IMR-90 (cell line): ENCODE data around the gene KATNB1. TPM values are rescaled to one million over a fixed set of nuclear protein-coding genes. Genes with fewer than 3 reads are reported as not detected.

Source experiments
- ATAC-seq: fragments of 200-7000 bp; cut with Tn5 transposase; 2 replicates; pipeline ENCODE4 v1.9.1; 2020; ENCODE audit warnings: low read depth, mild to moderate bottlenecking, moderate library complexity
- BruUV-seq: library from RNA; stranded (reverse); fragments of 400-500 nt; replicated peaks from 2 replicates; lab custom pipeline; 2021; lab: Mats Ljungman, UMichigan
- CTCF ChIA-PET: fragments of 300-600 bp; formaldehyde crosslinking; extraction: SDS; loops from one replicate; lab custom pipeline; 2021; ENCODE audit warnings: antibody characterized with exemption; lab: Yijun Ruan, JAX
- POLR2A ChIA-PET: fragments of 300-600 bp; sonication (Branson Sonifier 250); formaldehyde crosslinking; loops from one replicate; lab custom pipeline; 2022; ENCODE audit warnings: antibody characterized with exemption; ENCODE audit not compliant: unreplicated experiment; lab: Charles Lee
- DNase-seq: peaks from one replicate; pipeline ENCODE4 v3.0.0; 2013
- H2AFZ ChIP-seq: replicated peaks from 2 replicates; pipeline ENCODE3; 2013; ENCODE audit warnings: low read length, mild to moderate bottlenecking; ENCODE audit not compliant: poor library complexity
- H2AK5ac ChIP-seq: 2 replicates; pipeline ENCODE4 v1.6.1; 2013; ENCODE audit warnings: low read depth, low read length, inconsistent platforms
- H2AK9ac ChIP-seq: replicated peaks from 2 replicates; pipeline ENCODE3; 2013; ENCODE audit warnings: mild to moderate bottlenecking, low read depth, low read length, moderate library complexity; ENCODE audit not compliant: poor library complexity
- H2BK120ac ChIP-seq: 2 replicates; pipeline ENCODE4 v1.6.1; 2013; ENCODE audit warnings: low read depth, low read length, inconsistent platforms
- H2BK15ac ChIP-seq: 3 replicates; pipeline ENCODE4 v1.6.1; 2013; ENCODE audit warnings: low read depth, low read length, inconsistent platforms
- H2BK20ac ChIP-seq: 2 replicates; pipeline ENCODE4 v1.6.1; 2013; ENCODE audit warnings: low read depth, mild to moderate bottlenecking, inconsistent platforms, low read length, moderate library complexity
- H2BK5ac ChIP-seq: 2 replicates; pipeline ENCODE4 v1.6.1; 2013; ENCODE audit warnings: mild to moderate bottlenecking, low read depth, low read length, inconsistent platforms; ENCODE audit not compliant: poor library complexity, severe bottlenecking
- H3K14ac ChIP-seq: replicated peaks from 2 replicates; pipeline ENCODE4 v1.6.1; 2013; ENCODE audit warnings: low read depth, low read length, inconsistent platforms
- H3K18ac ChIP-seq: 2 replicates; pipeline ENCODE4 v1.6.1; 2013; ENCODE audit warnings: low read depth, low read length, control low read depth
- H3K23ac ChIP-seq: 2 replicates; pipeline ENCODE4 v1.6.1; 2013; ENCODE audit warnings: low read depth, low read length, inconsistent platforms
- H3K27ac ChIP-seq: 2 replicates; pipeline ENCODE4 v1.5.1; 2013; ENCODE audit warnings: mild to moderate bottlenecking, control low read depth, low read length; ENCODE audit not compliant: insufficient read depth
- H3K27me3 ChIP-seq: 2 replicates; pipeline ENCODE4 v1.6.1; 2013; ENCODE audit warnings: low read length; ENCODE audit not compliant: control insufficient read depth, insufficient read depth
- H3K36me3 ChIP-seq: 2 replicates; pipeline ENCODE4 v1.6.1; 2013; ENCODE audit warnings: low read length, mixed read lengths; ENCODE audit not compliant: control insufficient read depth, insufficient read depth
- H3K4ac ChIP-seq: 2 replicates; pipeline ENCODE4 v1.6.1; 2013; ENCODE audit warnings: low read depth, low read length, inconsistent platforms
- H3K4me1 ChIP-seq: 2 replicates; pipeline ENCODE4 v1.6.1; 2013; ENCODE audit warnings: low read length, mixed read lengths; ENCODE audit not compliant: control insufficient read depth, insufficient read depth
- H3K4me2 ChIP-seq: 2 replicates; pipeline ENCODE4 v1.6.1; 2013; ENCODE audit warnings: low read depth, mild to moderate bottlenecking, control low read depth, low read length, moderate library complexity
- H3K4me3 ChIP-seq: 2 replicates; pipeline ENCODE4 v1.5.1; 2013; ENCODE audit warnings: low read depth, mild to moderate bottlenecking, control low read depth, low read length, moderate library complexity; ENCODE audit not compliant: insufficient read depth
- H3K56ac ChIP-seq: 2 replicates; pipeline ENCODE4 v1.6.1; 2013; ENCODE audit warnings: low read length, inconsistent platforms; ENCODE audit not compliant: insufficient read depth; ENCODE audit errors: extremely low read depth
- H3K79me1 ChIP-seq, 2 experiments: 2 replicates each; pipeline ENCODE4 v1.6.1; 2013; ENCODE audit warnings: low read length in 2 of 2, inconsistent platforms in 1 of 2, low read depth in 1 of 2
- H3K9ac ChIP-seq: 2 replicates; pipeline ENCODE4 v1.6.1; 2013; ENCODE audit warnings: low read depth, low read length, control low read depth
- H3K9me1 ChIP-seq: 2 replicates; pipeline ENCODE4 v1.6.1; 2013; ENCODE audit warnings: low read length, inconsistent platforms; ENCODE audit not compliant: insufficient read depth
- H3K9me3 ChIP-seq: 2 replicates; pipeline ENCODE4 v1.6.1; 2013; ENCODE audit warnings: low read length; ENCODE audit not compliant: control insufficient read depth, insufficient read depth
- H4K20me1 ChIP-seq: 2 replicates; pipeline ENCODE4 v1.6.1; 2013; ENCODE audit warnings: low read length, inconsistent platforms; ENCODE audit not compliant: insufficient read depth
- H4K5ac ChIP-seq: 2 replicates; pipeline ENCODE4 v1.6.1; 2013; ENCODE audit warnings: mild to moderate bottlenecking, low read depth, low read length, control low read depth
- H4K8ac ChIP-seq, 2 experiments: 2 replicates each; pipeline ENCODE4 v1.6.1; 2013; ENCODE audit warnings: low read depth in 2 of 2, low read length in 2 of 2, control low read depth in 1 of 2, inconsistent platforms in 1 of 2
- H4K91ac ChIP-seq: 2 replicates; pipeline ENCODE4 v1.6.1; 2013; ENCODE audit warnings: low read depth, low read length, inconsistent platforms; ENCODE audit not compliant: insufficient read depth
- BHLHE40 ChIP-seq: fragments of 150-350 bp; IDR thresholded peaks from 2 replicates; pipeline ENCODE4 v1.6.1; 2016; ENCODE audit warnings: mild to moderate bottlenecking, low read depth, low read length
- MAZ ChIP-seq: IDR thresholded peaks from 2 replicates; pipeline ENCODE4 v1.6.1; 2012; ENCODE audit warnings: low read depth, mild to moderate bottlenecking, low read length, improper control_type of control experiment, moderate library complexity, borderline replicate concordance
- NFE2L2 ChIP-seq: fragments of 150-350 bp; IDR thresholded peaks from 2 replicates; pipeline ENCODE4 v1.6.1; 2016; ENCODE audit warnings: low read depth, mild to moderate bottlenecking, low read length
- RCOR1 ChIP-seq: IDR thresholded peaks from 2 replicates; pipeline ENCODE4 v1.6.1; 2012; ENCODE audit warnings: mild to moderate bottlenecking, low read length, improper control_type of control experiment; ENCODE audit not compliant: insufficient replicate concordance
- RFX5 ChIP-seq: IDR thresholded peaks from 2 replicates; pipeline ENCODE4 v1.8.0; 2012; ENCODE audit warnings: low read depth, mild to moderate bottlenecking, low read length, moderate library complexity
- WGBS, 2 experiments: methylation state at CpG; one replicate each; pipeline versions ENCODE4 v1.1.5 to v1.1.7; 2013; ENCODE audit warnings: missing lambda C conversion rate in 2 of 2; ENCODE audit not compliant: insufficient read length in 1 of 2; ENCODE audit errors: extremely low coverage in 2 of 2; 5-methylcytosine and 5-hydroxymethylcytosine counted together
- dilution Hi-C: fragments of 300-500 bp; cut with HindIII; formaldehyde crosslinking; loops from one replicate; pipeline ENCODE4 v1.14.3; 2018; ENCODE audit warnings: low sequenced_read_pairs; ENCODE audit not compliant: unreplicated experiment
- in situ Hi-C: fragments of 300-500 bp; cut with MboI; formaldehyde crosslinking; loops from 3 replicates; pipeline ENCODE4 v1.14.3; 2019; ENCODE audit warnings: low sequenced_read_pairs, inconsistent platforms, mixed read lengths
- intact Hi-C: fragments of 100-400 bp; cut with micrococcal nuclease; formaldehyde crosslinking; loops from 2 replicates; pipeline ENCODE4 v1.10.0; 2022
- polyA plus RNA-seq, 3 experiments: library from polyadenylated mRNA; depleted of rRNA; stranded (reverse); fragments of >200 nt; gene quantifications; 2 replicates each; pipeline ENCODE4 v1.2.3, GENCODE V29; 2012; ENCODE audit warnings: low replicate concordance in 1 of 3
- total RNA-seq: library from RNA; depleted of rRNA; stranded (reverse); fragments of >200 nt; gene quantifications from 2 replicates; pipeline ENCODE4 v1.2.3, GENCODE V29; 2012
- TF ChIP-seq, protein P1 (sequence below): conservative IDR thresholded peaks from 2 replicates; pipeline ENCODE4 v1.5.1; 2012; ENCODE audit warnings: mild to moderate bottlenecking, low read depth, low read length, improper control_type of control experiment

Gene KATNB1
- total and polyA plus RNA-seq, 2 of the 4 experiments (the other 2 are of a cell fraction), result 10.9 to 23.5 TPM

DNA sequence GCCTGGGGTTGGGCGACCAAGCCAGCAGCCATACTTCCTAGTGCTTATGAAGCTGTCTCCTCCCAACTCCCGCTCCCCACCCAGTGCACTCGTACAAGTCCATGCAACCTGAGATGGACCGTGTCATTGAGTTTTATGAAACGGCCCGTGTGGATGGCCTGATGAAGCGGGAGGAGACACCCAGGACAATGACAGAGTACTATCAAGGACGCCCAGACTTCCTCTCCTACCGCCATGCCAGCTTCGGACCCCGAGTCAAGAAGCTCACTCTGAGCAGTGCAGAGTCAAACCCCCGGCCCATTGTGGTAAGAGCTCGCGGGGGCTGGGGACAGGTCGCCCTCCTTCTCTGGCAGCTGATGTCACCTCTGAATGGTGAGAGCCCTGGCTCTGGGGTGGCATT lies 11.0 kb upstream of the KATNB1 start:
- dilution Hi-C loops, result no loop called here
- Histone ChIP-seq H4K8ac (no peak overlapping the region), H3K9me3 (no peaks in the 10 kb centered on the region), H2BK15ac (no peak overlapping the region), H4K91ac (no peak overlapping the region), H3K36me3 (no peaks in the 10 kb centered on the region), H2BK5ac (no peak overlapping the region), H2AK9ac (no peak overlapping the region), H2AFZ (no peak overlapping the region), H3K4ac (no peak overlapping the region), H3K4me3 (no peak overlapping the region), H3K56ac (no peak overlapping the region), H4K20me1 (no peaks in the 10 kb centered on the region), H3K27ac (no peak overlapping the region), H3K14ac (no peak overlapping the region), H3K18ac (no peak overlapping the region), H3K27me3 (peaks cover 8% of the 10 kb centered on the region), H3K4me2 (no peak overlapping the region), H2BK120ac (no peak overlapping the region), H2BK20ac (no peak overlapping the region), H3K79me1 (no peaks in the 10 kb centered on the region), H3K23ac (no peak overlapping the region), H3K9ac (no peak overlapping the region), H3K9me1 (no peaks in the 10 kb centered on the region), H2AK5ac (no peak overlapping the region), H4K5ac (no peak overlapping the region), H3K4me1 (no peaks in the 10 kb centered on the region)
- TF ChIP-seq MAZ (no peak), BHLHE40 (no peak), NFE2L2 (no peak), RCOR1 (no peak), RFX5 (no peak)
- TF ChIP-seq, protein P1, sequence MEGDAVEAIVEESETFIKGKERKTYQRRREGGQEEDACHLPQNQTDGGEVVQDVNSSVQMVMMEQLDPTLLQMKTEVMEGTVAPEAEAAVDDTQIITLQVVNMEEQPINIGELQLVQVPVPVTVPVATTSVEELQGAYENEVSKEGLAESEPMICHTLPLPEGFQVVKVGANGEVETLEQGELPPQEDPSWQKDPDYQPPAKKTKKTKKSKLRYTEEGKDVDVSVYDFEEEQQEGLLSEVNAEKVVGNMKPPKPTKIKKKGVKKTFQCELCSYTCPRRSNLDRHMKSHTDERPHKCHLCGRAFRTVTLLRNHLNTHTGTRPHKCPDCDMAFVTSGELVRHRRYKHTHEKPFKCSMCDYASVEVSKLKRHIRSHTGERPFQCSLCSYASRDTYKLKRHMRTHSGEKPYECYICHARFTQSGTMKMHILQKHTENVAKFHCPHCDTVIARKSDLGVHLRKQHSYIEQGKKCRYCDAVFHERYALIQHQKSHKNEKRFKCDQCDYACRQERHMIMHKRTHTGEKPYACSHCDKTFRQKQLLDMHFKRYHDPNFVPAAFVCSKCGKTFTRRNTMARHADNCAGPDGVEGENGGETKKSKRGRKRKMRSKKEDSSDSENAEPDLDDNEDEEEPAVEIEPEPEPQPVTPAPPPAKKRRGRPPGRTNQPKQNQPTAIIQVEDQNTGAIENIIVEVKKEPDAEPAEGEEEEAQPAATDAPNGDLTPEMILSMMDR, result no peak
- in situ Hi-C loops, result no loop called here
- DNase-seq (no peak), ATAC-seq (no peak)
- WGBS, 2 experiments, result 73% methylated on average over 12 of the region's 15 CpGs; no CpG with 5 or more reads in 1 of the 2 experiments
- CTCF ChIA-PET, result no interaction called here
- no TSS peak for BruUV-seq
- intact Hi-C loops, result no loop called here
- POLR2A ChIA-PET, result no interaction called here
